ENCODE measurements around the gene PPP2R2C. TPM values are rescaled to one million over a fixed set of nuclear protein-coding genes. Genes with fewer than 3 reads are reported as not detected.

PPP2R2C gene
- polyA plus RNA-seq, 1 of the 3 experiments (the other 2 are of a cell fraction) = 0.21 TPM

DNA sequence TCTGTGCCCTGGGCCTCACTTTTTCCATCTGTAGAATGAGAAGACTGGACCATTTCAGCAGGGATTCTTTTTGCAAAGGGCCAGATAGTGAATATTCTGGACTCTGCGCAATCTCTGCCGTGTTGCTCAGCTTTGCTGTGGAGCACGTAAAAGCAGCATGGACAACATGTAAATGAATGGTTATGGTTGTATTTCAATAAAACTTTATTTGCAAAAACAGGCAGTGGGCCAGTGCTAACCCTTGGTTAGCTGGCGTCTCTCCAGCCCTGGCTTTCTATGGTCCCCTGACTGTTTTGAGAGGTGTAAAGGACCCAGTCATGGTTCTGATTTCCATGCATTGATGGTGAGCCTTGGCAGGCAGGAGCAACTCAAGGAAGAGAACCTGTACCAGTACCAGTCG, 184.1 kb downstream of the PPP2R2C start:
- no peak overlapping the region for H3K4me2 ChIP-seq
- H2AFZ ChIP-seq (ENCODE audit: low read depth) = no peak overlapping the region
- H3K27me3 ChIP-seq (ENCODE audit: insufficient read depth) = no peaks in the 10 kb centered on the region
- H3K36me3 ChIP-seq (replicated peaks in 1 of 2; ENCODE audit: control insufficient read depth in 1 of 2, insufficient read depth in 2 of 2, low read length in 1 of 2) = peaks cover 0 to 10% of the 10 kb centered on the region in 2 experiments
- no peak for DNase-seq
- no peaks in the 10 kb centered on the region for H3K9me2 ChIP-seq
- 100% methylated on average over 2 of the region's 5 CpGs for WGBS (ENCODE audit: low lambda C conversion rate)
- no peaks in the 10 kb centered on the region for H3K79me2 ChIP-seq (ENCODE audit: insufficient read depth)
- no peaks in the 10 kb centered on the region for H3F3A ChIP-seq (replicated peaks; ENCODE audit: insufficient read depth)
- H3K4me1 ChIP-seq (ENCODE audit: control insufficient read depth in 1 of 2, insufficient read depth in 2 of 2, low read depth in 1 of 2, low read length in 1 of 2) = no peaks in the 10 kb centered on the region
- no peaks in the 10 kb centered on the region for H4K20me1 ChIP-seq (ENCODE audit: insufficient read depth)
- H3K27ac ChIP-seq (ENCODE audit: low read depth in 2 of 2, low read length in 1 of 2) = no peak overlapping the region
- no peak overlapping the region for H3K4me3 ChIP-seq (ENCODE audit: low read depth in 2 of 2, low read length in 1 of 2)
- TF ChIP-seq TAF1 (IDR thresholded peaks at IDR 0.05; ENCODE audit: borderline replicate concordance, low read depth, low read length) (no peak), FOXJ3 (CRISPR knock-in tag; IDR thresholded peaks at IDR 0.05) (no peak), YY1 (IDR thresholded peaks at IDR 0.05; ENCODE audit: low read depth) (no peak), FOXM1 (IDR thresholded peaks at IDR 0.05; ENCODE audit: low read depth) (no peak), FOSL2 (IDR thresholded peaks at IDR 0.05; ENCODE audit: borderline replicate concordance, low read depth) (no peak)
- TF ChIP-seq, protein P1, sequence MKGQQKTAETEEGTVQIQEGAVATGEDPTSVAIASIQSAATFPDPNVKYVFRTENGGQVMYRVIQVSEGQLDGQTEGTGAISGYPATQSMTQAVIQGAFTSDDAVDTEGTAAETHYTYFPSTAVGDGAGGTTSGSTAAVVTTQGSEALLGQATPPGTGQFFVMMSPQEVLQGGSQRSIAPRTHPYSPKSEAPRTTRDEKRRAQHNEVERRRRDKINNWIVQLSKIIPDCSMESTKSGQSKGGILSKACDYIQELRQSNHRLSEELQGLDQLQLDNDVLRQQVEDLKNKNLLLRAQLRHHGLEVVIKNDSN (IDR thresholded peaks at IDR 0.05; ENCODE audit: borderline replicate concordance, low read depth) = no peak
- TF ChIP-seq, protein P2, sequence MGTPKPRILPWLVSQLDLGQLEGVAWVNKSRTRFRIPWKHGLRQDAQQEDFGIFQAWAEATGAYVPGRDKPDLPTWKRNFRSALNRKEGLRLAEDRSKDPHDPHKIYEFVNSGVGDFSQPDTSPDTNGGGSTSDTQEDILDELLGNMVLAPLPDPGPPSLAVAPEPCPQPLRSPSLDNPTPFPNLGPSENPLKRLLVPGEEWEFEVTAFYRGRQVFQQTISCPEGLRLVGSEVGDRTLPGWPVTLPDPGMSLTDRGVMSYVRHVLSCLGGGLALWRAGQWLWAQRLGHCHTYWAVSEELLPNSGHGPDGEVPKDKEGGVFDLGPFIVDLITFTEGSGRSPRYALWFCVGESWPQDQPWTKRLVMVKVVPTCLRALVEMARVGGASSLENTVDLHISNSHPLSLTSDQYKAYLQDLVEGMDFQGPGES (IDR thresholded peaks at IDR 0.05; ENCODE audit: low read depth, low read length) = no peak
- H3K9me3 ChIP-seq = no peaks in the 10 kb centered on the region
- no peak overlapping the region for H3K9ac ChIP-seq
- ChIA-PET CTCF (no interaction called here), POLR2A (no interaction called here)

DNA sequence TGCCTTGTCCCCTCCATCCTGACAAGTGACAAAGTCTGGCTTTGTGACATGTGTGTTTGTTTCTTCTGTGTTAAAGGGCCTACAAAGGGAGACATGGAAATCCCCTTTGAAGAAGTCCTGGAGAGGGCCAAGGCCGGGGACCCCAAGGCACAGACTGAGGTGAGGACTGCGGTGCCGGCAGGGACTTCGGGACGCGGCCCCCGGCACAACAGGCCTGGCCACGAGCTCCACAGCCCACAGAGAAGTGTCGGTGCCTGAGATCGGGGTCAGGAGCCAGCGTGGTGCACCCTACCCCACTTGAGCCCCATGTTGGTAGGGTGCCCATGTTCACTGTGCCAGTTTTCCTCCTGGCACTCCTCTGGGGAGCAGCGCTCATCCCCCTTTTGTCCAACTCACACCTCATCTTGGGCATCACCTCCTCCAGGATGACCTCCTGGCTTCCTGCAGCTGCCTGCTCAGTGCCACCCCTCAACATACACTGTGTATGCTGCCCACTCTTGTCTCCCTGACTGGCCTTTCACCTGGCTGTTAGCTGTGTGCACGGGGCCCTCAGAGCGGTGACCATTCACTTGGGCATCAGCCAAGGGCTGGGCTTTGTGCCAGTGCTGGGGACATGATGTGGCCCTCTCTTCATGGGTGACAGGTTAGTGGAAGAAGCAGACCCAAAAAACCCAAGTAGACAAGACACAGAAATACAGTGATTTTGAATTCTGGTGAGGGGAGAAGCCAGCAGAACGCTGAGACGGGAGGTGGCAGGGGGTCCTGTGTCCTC, 185.2 kb downstream of the PPP2R2C start:
- H3K4me1 ChIP-seq (ENCODE audit: control insufficient read depth in 1 of 2, insufficient read depth in 2 of 2, low read depth in 1 of 2, low read length in 1 of 2) = peaks cover 0 to 3% of the 10 kb centered on the region in 2 experiments; a peak in 1 of 4 replicates
- H3K4me3 ChIP-seq (ENCODE audit: low read depth in 2 of 2, low read length in 1 of 2) = no peak overlapping the region
- H4K20me1 ChIP-seq (ENCODE audit: insufficient read depth) = no peaks in the 10 kb centered on the region
- CTCF ChIA-PET = interaction anchor here (1.4 kb wide), 1 partner anchor 36 kb away, joined by 5 read pairs; no protein-coding TSS in a partner anchor
- WGBS (ENCODE audit: low lambda C conversion rate) = 93% methylated on average over 13 of the region's 16 CpGs
- no peak overlapping the region for H3K27ac ChIP-seq (ENCODE audit: low read depth in 2 of 2, low read length in 1 of 2)
- H3K9me3 ChIP-seq = no peaks in the 10 kb centered on the region
- DNase-seq = no peak
- H3K4me2 ChIP-seq = no peak overlapping the region
- TF ChIP-seq, protein P3, sequence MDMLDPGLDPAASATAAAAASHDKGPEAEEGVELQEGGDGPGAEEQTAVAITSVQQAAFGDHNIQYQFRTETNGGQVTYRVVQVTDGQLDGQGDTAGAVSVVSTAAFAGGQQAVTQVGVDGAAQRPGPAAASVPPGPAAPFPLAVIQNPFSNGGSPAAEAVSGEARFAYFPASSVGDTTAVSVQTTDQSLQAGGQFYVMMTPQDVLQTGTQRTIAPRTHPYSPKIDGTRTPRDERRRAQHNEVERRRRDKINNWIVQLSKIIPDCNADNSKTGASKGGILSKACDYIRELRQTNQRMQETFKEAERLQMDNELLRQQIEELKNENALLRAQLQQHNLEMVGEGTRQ (IDR thresholded peaks at IDR 0.05; ENCODE audit: borderline replicate concordance, low read depth, low read length) = no peak
- TF ChIP-seq TCF12 (IDR thresholded peaks at IDR 0.05) = no peak
- no peak overlapping the region for H2AFZ ChIP-seq (ENCODE audit: low read depth)
- no peaks in the 10 kb centered on the region for H3K9me2 ChIP-seq
- no peaks in the 10 kb centered on the region for H3K79me2 ChIP-seq (ENCODE audit: insufficient read depth)
- H3F3A ChIP-seq (replicated peaks; ENCODE audit: insufficient read depth) = no peaks in the 10 kb centered on the region
- peaks cover 0 to 10% of the 10 kb centered on the region in 2 experiments for H3K36me3 ChIP-seq (replicated peaks in 1 of 2; ENCODE audit: control insufficient read depth in 1 of 2, insufficient read depth in 2 of 2, low read length in 1 of 2)
- no peak overlapping the region for H3K9ac ChIP-seq
- H3K27me3 ChIP-seq (ENCODE audit: insufficient read depth) = no peaks in the 10 kb centered on the region
- POLR2A ChIA-PET = no interaction called here

Measured in SK-N-SH (cell line).